Progenitor cell of endocrine pancreas (in vitro differentiated cells): ENCODE results near the gene ZNF101. TPM values are rescaled to one million over a fixed set of nuclear protein-coding genes. Genes with fewer than 3 reads are reported as not detected.

Experiments
- DNase-seq: peaks from one replicate; pipeline ENCODE4 v3.0.0; 2021; ENCODE audit warnings: low spot score; ENCODE audit not compliant: unreplicated experiment
- H3K27ac Mint-ChIP-seq: 2 replicates; pipeline ENCODE4 v1.8.0; 2021; ENCODE audit warnings: mild to moderate bottlenecking, moderate library complexity, mixed read lengths
- H3K27me3 Mint-ChIP-seq: 2 replicates; pipeline ENCODE4 v1.8.0; 2021; ENCODE audit warnings: mixed read lengths
- H3K36me3 Mint-ChIP-seq: 2 replicates; pipeline ENCODE4 v1.8.0; 2022; ENCODE audit warnings: mixed read lengths; ENCODE audit not compliant: insufficient read depth
- H3K4me1 Mint-ChIP-seq: 2 replicates; pipeline ENCODE4 v1.8.0; 2021; ENCODE audit warnings: low read depth, mixed read lengths
- H3K4me3 Mint-ChIP-seq: 2 replicates; pipeline ENCODE4 v1.8.0; 2021; ENCODE audit warnings: low read depth, mild to moderate bottlenecking, moderate library complexity, mixed read lengths
- H3K9me3 Mint-ChIP-seq: 2 replicates; pipeline ENCODE4 v1.8.0; 2021; ENCODE audit warnings: low read depth, mixed read lengths
- CTCF ChIP-seq: fragments of 200-600 bp; sonication (generic); IDR thresholded peaks from one replicate; pipeline ENCODE4 v1.5.0; 2021; ENCODE audit warnings: antibody characterized with exemption, mild to moderate bottlenecking; ENCODE audit not compliant: unreplicated experiment
- long read RNA-seq: library from polyadenylated mRNA; unstranded; transcript quantifications from one replicate; pipeline ENCODE4 v2.0.0, GENCODE V29; 2020
- total RNA-seq: library from RNA; stranded (reverse); gene quantifications from 2 replicates; pipeline ENCODE4 v1.2.1, GENCODE V29; 2021

The ZNF101 gene
- 15.3 and 15.6 TPM in 2 replicates for total RNA-seq
- long read RNA-seq, full-length matches to known transcripts, result 2 of 4 reads
- long read RNA-seq, partial matches to known transcripts, result 1 of 4 reads
- long read RNA-seq, other reads (novel, unspliced or antisense), result 1 of 4 reads

DNA sequence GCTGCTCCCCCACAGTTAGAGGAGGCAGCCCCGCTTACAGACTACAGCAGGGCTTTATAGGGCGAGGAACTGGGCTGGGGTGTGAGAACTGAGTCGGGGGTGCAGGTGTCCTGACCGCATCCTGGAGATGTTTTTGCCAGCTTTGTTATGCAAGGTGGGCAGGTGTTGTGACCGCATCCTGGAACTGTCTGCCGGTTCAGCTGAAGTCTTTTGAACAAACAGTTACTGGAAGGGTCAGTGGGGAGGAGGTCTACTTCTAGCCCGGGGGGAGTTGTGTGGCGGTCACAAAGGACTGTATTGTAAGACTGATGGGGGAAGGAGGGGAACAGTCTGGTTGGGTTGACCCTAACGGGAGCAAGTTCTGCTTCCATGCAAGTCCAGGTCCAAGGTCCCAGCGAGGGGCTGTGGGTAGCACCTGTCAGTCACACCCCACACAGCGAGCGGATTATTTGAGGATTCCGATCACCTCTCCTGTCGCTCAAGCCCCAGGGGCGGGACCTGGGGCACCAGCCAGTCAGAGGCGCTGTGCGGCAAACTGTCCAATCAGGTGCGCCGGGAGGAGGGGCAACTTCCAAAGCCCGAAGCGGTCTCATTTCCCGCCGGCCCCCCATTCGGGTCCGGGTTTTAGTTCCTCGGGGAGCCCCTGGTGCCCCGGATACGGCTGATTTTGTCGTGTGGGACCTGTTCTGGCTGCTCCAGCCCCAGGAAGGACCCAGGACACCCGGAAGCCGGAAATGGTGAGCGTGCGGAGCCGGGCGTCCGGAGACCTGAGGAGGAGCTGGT, at the start of gene ZNF101:
ZNF101 (plus strand) TSS at position 610 of the 783 bp plus-strand sequence; CDS start at position 735, 125 bp downstream.
- H3K9me3 Mint-ChIP-seq, result no peaks in the 10 kb centered on the region

GRCh38 chr19:19619181-19619848, 49.3 kb upstream of the ZNF101 start:
- Mint-ChIP-seq H3K9me3 (no peaks in the 10 kb centered on the region), H3K4me3 (peak overlapping the region; percentile 71), H3K27me3 (peaks cover 10% of the 10 kb centered on the region), H3K4me1 (peaks cover 11% of the 10 kb centered on the region), H3K27ac (peak overlapping the region; percentile 70), H3K36me3 (peaks cover 13% of the 10 kb centered on the region)
- no peak for DNase-seq
- no peak for TF ChIP-seq CTCF

More for the DNA sequence above, at the start of gene ZNF101:
- Mint-ChIP-seq H3K4me1 (peaks cover 8% of the 10 kb centered on the region), H3K4me3 (peak within 1 kb of the TSS; percentile 88), H3K27me3 (no peaks in the 10 kb centered on the region), H3K36me3 (peaks cover 9% of the 10 kb centered on the region), H3K27ac (peak within 1 kb of the TSS; percentile 94)
- DNase-seq, result peak; percentile 87
- TF ChIP-seq CTCF, result no peak

DNA sequence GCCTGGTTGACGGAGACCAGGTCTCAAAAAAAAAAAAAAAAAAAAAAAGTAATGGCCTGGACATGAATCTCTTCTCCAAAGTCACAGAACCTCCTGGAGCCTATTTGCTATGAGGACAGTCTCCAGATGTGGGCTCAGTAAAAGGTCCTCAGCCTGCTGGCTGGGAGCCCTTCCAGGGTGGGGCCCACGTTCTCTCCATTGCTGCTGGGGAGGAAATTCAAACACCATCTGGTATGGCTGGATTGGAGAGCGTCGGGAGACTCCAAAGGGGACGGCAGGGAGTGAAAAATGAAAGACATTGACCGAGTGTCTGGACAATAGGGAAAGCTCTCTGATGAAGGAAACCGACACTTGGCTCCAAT, 48.8 kb upstream of the ZNF101 start:
- Mint-ChIP-seq H3K27me3 (peaks cover 10% of the 10 kb centered on the region), H3K9me3 (no peaks in the 10 kb centered on the region), H3K27ac (no peak overlapping the region), H3K36me3 (peaks cover 16% of the 10 kb centered on the region), H3K4me3 (no peak overlapping the region), H3K4me1 (peaks cover 11% of the 10 kb centered on the region)
- TF ChIP-seq CTCF, result no peak
- DNase-seq, result no peak

DNA sequence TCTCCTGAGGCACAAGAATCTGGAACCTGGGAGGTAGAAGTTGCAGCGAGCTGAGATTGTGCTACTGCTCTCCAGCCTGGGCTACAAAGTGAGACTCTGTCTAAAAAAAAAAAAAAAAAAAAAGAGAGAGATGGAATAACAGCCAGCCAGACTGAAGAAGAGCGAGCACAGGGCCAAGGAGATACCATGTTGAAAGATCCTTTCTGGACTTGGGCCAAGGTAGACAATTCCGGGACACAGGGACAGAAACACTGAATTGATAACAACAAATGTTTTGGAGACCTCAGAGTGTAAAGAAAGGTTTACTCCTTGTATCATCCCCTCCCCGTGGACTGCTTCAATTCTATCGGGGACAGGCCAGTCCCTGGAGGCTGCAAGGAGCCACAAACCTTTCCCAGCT, 45.3 kb upstream of the ZNF101 start:
- TF ChIP-seq CTCF, result no peak
- Mint-ChIP-seq H3K36me3 (peaks cover 20% of the 10 kb centered on the region), H3K9me3 (no peaks in the 10 kb centered on the region), H3K4me1 (peaks cover 25% of the 10 kb centered on the region), H3K27ac (no peak overlapping the region), H3K4me3 (no peak overlapping the region), H3K27me3 (no peaks in the 10 kb centered on the region)
- no peak for DNase-seq

- Mint-ChIP-seq H3K9me3 (no peaks in the 10 kb centered on the region), H3K36me3 (peaks cover 23% of the 10 kb centered on the region), H3K4me3 (no peak overlapping the region), H3K27me3 (no peaks in the 10 kb centered on the region), H3K27ac (no peak overlapping the region), H3K4me1 (peaks cover 23% of the 10 kb centered on the region)
- TF ChIP-seq CTCF, result no peak
- DNase-seq, result no peak
Measured at GRCh38 chr19:19624032-19624570, 44.5 kb upstream of the ZNF101 start.
